GM11168 (cell line): ENCODE measurements around the gene GPAT3.
"Not testable (repeated sequence)": the region's sequence is repeated elsewhere in the genome, so short reads cannot be mapped to it uniquely, and the experiment has no call there.

Source experiments
- in situ Hi-C: fragments of 300-500 bp; cut with MboI; formaldehyde crosslinking; loops from one replicate; pipeline ENCODE4 v1.12.0; 2022; ENCODE audit warnings: low sequenced_read_pairs; ENCODE audit not compliant: unreplicated experiment

The GPAT3 gene

GRCh38 chr4:83589279-83589678, 53.4 kb downstream of the GPAT3 start:
- in situ Hi-C loops = no loop called here

DNA sequence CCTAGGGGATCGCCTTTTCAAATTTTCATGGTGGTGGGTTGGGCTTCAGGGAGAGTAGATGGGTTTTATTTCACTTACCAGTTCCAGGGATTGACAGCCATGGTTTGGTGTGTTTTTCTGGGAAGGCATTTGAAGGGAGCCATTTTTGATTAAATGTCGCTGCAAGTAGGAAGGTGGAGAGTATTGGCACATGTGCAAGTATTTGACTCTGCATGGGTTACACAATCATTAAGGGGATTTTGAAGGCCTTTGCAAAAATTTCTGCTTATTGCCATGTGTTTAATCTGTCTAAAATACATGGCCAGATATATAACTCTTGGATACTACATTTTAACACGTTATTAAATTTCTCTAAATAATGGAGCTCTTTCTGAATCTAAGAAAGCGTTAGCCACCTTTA, 55.1 kb downstream of the GPAT3 start:
- in situ Hi-C loops = no loop called here

DNA sequence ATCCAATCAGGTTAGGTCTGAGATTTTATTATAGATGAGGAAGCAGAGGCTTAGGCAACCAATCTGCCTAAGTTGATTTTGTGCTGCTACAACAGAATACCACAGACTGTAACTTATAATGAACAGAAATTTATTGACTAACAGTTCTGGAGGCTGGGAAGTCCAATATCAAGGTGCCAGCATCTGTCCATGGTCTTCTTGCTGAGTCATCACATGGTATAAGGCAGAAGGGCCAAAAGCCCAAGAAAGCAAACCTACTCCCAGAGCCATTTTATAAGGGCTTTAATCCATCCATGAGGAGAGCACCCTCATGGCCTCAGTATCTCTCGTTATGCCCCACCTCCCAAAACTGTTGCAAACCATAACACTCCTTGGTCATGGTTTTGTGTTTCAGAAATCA, 55.8 kb downstream of the GPAT3 start:
- in situ Hi-C loops = no loop called here

- in situ Hi-C loops = no loop called here
Observed at GRCh38 chr4:83599183-83599582, 63.3 kb downstream of the GPAT3 start.

- in situ Hi-C loops = no loop called here
Observed at GRCh38 chr4:83603129-83603528, 67.2 kb downstream of the GPAT3 start.

GRCh38 chr4:83604321-83604720, 68.4 kb downstream of the GPAT3 start:
- in situ Hi-C loops = no loop called here

DNA sequence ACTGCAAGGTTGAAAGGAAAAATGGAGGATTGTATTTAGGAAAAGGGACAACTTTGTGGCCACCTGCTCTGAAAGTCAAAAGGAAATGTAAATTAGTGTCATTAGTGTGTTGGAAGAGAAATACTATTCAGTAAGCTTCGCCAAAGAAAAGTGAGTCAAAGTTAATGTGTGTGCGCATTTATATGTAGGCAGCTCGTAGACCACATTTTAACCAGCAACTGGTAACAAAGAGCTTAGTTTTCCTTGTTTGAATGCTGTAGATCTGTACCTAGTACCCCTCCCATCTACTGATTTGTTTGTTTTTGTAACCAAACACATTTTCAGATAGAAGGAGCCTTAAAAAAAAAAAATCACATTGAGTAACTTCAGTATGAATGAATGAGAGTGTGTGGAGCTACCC, 69.3 kb downstream of the GPAT3 start:
- in situ Hi-C loops = no loop called here

DNA sequence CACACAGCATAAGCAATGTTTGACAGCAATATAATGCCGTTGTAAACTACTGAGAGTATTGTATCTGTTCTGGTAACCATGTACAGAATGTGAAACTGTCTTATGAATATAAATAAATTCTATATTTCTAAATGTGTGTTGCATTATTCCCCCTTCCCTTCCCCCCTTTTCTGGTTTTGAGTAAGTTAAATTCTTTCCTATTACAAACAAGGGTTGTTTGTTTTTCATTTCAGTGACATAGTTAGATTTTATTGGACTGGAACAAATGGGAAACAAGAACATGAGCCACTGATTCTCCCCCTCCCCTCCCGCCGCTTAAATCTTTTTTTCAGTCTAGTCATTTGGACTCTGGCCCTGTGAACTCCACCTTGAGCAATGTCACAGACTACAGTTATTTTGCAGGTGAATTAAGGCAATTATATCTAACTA, 69.8 kb downstream of the GPAT3 start:
- in situ Hi-C loops = no loop called here

DNA sequence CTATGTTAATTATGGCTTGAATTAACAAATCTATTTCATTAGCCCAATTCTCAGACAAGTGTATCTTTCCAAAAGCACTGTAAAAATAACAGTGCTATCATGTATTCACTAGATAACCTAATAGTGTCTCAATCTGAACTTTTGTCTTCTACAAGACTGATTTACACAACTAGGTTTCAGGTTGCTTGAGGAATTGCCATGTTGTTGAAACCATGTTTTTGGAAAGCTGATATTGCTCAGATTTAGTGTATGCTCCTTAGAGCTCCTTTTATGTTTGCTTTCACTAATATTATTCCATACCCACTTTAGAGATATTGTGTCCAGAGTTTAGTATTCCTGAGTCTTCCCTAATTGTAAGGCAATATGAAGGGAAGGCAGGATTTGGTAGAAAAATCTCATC, 70.6 kb downstream of the GPAT3 start:
- in situ Hi-C loops = no loop called here

- in situ Hi-C loops = no loop called here
Observed at GRCh38 chr4:83606898-83607297, 71.0 kb downstream of the GPAT3 start.

GRCh38 chr4:83609365-83609764, 73.5 kb downstream of the GPAT3 start:
- in situ Hi-C loops = no loop called here

DNA sequence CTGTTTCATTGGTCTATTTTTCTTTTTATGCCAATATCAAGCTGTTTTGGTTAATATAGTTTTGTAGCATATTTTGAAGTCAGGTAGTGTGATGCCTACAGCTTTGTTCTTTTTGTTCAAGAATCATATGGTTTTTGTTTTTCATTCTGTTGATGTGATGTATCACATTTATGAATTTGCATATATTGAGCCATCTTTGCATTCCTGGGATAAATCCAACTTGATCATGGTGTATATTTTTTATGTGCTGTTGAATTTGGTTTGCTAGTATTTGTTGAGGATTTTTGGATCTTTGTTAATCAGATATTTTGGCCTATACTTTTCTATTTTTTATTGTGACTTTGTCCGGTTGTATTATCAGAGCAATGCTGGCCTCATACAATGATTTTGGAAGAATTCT, 74.8 kb downstream of the GPAT3 start:
- in situ Hi-C loops = no loop called here

DNA sequence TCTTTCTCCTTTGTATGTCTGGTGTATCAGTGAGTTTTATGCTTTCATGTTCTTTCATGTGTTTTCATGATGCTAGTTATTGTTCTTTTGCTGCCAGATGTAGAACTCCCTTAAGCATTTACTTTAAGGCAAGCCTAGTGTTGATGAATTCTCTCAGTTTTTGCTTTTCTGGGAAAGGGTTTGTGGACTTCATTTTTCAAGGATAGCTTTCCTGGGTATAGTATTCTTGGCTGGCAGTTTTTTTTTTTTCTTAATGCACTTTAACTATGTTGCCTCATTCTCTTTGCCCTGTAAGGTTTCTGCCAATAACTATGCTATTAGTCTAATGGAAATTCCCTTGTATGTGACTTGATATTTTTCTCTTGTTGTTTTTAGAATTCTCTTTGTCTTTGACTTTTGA, 77.1 kb downstream of the GPAT3 start:
- in situ Hi-C loops = no loop called here

DNA sequence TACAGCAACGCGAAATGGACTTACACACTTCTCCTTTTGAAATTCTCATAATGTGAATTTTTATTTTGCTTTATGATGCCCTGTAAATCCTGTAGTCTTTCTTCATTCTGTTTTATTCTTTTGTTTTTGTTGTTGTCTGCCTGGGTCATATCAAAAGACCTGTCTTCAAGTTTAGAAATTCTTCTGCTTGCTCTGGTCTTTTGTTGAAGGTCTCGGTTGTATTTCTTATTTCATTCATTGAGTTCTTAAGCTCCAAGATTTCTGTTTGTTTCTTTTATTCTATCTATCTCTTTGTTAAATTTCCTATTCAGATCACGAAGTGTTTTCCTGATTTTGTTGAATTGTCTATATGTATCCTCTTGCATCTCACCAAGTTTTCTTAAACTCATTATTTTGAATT, 78.1 kb downstream of the GPAT3 start:
- in situ Hi-C loops = no loop called here

- in situ Hi-C loops = no loop called here
Observed at GRCh38 chr4:83616252-83616651, 80.3 kb downstream of the GPAT3 start.

DNA sequence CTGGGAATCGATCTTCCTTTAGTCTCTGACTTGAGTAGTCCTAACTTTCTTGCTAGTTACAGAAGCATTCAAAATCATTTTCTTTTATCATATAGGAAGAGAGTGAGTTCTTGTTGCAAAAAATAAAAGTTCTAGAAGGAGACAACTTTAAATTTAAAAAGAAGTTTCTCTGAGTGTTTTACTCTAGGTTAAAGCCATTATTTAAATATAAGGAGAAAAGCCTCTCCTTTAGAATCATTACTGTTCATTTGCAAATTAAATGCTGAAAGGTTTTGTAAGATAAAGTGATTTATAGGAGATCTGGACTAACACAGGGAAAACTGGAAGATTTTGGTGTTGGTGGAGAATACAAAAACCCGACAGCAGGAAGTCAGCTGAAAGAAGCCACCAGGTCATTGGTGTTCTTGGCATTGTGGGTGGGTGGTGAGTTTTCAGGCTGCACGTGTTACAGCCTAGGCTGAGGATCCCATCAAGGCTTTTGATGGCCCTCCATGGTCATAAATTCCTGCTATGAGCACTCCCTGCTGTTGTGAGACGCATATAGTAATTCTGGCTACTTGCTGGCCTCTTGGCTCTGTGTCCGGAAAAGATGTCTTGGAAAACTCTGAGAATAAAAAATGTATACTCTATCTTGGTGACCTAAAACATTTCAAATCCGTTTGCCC, 81.6 kb downstream of the GPAT3 start:
- in situ Hi-C loops = no loop called here

- in situ Hi-C loops = no loop called here
Observed at GRCh38 chr4:83618431-83618830, 82.5 kb downstream of the GPAT3 start.

DNA sequence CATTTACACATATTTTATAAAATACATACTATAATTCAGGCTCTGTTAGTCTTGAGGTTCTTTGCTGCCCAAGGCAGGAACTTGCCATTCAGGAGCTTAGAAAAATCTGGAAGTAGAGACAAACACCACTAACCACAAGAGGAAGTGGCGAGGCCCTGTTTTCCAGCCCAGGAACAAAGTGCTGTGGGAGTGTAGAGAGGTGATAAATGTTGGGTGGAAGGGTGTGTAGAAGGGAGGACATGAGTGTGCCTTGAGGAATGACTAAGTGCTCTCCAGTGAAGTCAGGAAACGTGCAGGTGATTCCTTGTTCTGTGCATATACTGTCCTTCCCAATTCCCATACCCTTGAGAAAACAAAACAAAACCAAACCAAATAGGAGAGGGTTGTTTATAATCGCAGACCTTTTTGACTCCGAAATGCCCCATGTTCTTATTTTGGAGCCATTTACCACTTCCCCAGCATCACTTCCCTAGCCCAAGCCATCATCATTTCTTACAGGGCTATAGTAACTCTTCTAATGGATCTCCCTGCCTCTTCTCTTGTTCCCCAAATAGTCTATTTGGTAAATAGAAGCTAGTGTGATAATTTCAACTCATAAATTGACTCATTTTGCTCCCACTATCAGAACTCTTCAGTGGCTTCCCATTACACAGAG, 83.2 kb downstream of the GPAT3 start:
- in situ Hi-C loops = no loop called here

- in situ Hi-C loops = not testable (repeated sequence)
Observed at GRCh38 chr4:83622127-83622526, 86.2 kb downstream of the GPAT3 start.

DNA sequence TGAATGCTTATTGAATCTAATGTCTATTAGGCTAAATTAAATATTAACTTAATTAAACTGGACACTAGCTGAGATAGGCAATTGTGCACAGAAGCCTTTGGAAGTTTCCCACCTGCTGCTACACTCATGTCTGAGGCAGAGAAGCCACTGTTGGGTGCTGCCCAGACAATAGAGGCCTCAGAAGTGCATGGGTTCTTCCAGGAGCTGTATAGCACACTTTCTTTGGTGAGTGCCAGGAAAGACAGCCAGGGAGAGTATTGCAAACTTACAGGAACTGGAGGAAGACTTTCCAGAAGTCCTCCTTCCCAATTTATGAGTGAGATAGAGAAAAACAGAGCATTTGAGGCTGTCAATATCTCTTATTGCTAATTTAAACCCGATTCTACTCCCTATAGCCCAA, 89.9 kb downstream of the GPAT3 start:
- in situ Hi-C loops = no loop called here

DNA sequence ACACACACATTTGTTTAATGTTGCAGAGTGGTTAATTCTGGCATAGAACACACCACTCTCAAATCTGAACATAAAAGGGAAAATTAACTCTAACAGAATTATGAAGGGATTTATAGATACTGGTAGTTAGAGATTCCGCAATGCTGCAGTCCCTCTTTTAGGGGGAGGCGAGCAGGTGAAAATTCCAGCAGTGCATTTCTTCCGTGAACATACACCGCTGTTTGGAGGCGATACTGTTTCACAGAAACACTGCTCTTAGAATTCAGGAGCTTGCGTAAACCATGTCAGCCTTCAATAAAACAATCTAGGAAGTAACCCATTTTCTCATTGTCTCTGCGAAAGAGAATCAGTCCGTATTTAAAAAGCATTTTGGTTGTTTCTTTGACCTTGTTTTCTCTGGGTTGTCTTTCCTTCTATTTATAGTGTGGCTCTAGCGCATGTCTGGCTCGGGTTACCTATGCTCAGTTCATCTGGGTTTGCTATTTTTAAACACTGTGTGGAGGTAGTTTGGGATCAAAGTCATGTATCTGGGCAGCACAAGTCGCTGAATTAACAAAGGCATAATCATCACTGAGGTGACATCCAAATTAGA, 90.4 kb downstream of the GPAT3 start:
- in situ Hi-C loops = no loop called here
